NAMALWA (cell line): Measurements from ENCODE around the gene TLR7.

Experiments used
- DNase-seq: peaks from one replicate; pipeline ENCODE4 v3.0.0-alpha.2; 2015; ENCODE audit warnings: low spot score

The TLR7 gene

DNA sequence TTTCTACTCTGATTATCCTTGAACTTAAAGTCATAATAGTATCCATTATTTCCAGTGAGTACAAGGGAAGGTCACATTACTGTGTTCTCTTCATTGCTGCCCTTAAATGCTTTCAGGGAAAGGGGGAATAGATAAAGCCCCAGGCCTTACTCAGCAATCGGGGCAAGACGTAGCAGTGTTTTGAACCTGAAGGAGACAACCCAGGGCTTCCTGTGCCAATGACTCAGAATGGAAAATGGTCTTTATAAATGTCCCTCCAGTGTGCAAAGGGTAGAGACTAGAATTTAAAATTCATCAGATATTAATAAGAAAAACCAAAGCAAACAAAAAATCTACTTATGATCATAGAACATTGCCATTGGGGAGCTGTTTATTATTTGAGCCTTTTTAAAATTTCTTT is 63.3 kb downstream of the TLR7 start:
- no peak for DNase-seq

DNA sequence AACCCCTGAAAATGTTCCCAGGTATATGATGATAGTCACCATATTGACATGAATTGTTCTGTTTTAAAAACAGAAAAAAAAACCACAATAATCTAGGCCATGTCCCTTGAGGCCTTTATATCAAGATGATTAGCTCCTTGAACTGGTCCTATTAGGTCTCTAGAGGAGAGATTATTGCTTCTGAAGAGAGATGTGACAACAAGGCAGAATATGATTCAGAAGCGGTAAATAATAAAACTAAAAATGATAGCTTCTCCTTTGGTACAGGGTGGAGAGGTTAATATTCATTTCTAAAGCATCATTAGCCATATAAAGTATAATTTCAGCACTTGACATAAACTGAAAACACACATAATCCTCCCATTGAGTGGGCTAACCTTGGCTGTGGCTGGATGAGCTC is 65.4 kb downstream of the TLR7 start:
- DNase-seq = no peak

DNA sequence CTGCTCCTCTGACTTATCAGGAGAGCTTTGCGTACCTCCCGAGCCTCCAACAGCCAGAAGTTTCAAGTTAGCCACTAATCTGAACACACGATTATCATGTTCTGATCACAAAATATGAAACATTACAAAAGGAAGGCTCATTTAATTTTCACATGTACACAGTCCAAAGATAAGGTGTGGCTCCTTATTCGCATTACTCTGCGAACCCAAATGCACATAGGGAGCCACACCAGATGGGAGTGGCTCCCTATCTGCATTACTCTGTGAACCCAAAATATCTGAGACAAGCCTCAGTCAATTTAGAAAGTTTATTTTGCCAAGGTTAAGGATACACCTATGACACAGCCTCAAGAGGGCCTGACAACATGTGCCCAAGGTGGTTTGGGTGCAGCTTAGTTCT is 68.0 kb downstream of the TLR7 start:
- DNase-seq = no peak

DNA sequence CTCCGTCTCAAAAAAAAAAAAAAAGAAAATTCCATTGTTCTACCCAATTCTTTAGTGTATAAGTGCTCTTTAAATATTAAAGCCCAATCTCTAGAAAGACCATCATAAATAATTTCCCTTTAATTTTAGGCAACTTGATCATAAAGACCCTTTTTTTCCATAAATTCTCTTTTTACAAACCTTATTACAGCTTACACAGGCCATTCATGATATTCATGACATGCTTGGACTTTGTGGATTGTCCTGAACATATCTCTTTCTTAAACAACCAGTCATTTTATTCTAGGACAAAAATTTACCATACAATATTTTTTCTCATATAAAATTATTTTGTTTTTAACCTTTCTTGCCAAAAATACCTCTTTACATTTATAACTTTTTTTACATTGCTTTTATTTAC is 70.1 kb downstream of the TLR7 start:
- DNase-seq = no peak
